Keratinocyte (primary cell): ENCODE data around the gene GRB10.

Source experiments
- CTCF ChIP-seq, 3 experiments: IDR thresholded peaks in 1 of 3; conservative IDR thresholded peaks in 1 of 3; optimal IDR thresholded peaks in 1 of 3; 2 replicates in 2 of 3; 3 replicates in 1 of 3; pipeline versions ENCODE3 to v1.5.1; 2011; ENCODE audit warnings: low read length in 3 of 3, mild to moderate bottlenecking in 3 of 3, moderate library complexity in 2 of 3, control low read depth in 1 of 3, inconsistent platforms in 1 of 3; ENCODE audit not compliant: insufficient read depth in 2 of 3; ENCODE audit errors: extremely low read depth in 1 of 3
- EZH2 ChIP-seq: IDR thresholded peaks from one replicate; pipeline ENCODE4 v1.6.1; 2012; ENCODE audit warnings: inconsistent platforms, mild to moderate bottlenecking, low read length, moderate library complexity

DNA sequence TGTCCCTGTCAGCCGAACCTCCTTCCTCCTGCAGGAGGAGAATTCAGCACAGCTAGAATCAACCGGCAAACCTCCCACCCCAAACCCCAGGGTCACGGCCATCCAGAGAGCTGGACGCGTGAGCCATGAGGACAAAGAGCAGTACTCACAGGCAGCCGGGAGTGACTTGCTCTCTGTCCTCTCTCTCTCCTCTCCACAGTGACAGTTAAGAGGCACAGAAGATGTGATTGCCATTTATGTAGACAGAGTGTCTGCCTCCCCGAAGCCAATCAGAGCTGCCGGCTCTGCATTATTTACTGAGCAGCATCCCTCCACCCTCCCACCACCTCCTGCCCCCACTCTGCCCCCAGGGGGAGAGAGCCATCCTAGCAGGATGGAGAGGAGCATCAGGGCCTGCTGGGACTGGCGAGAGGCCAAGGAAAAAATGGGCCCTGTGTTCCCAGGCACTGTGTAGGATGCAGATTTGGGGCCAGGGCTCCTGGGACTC, 221.8 kb downstream of the GRB10 start:
- no peak for TF ChIP-seq CTCF (optimal IDR thresholded peaks at IDR 0.05 in 1 of 3, IDR thresholded peaks at IDR 0.05 in 1 of 3, conservative IDR thresholded peaks at IDR 0.05 in 1 of 3; ENCODE audit: extremely low read depth in 1 of 3, insufficient read depth in 2 of 3, low read length in 3 of 3)
- no peak for TF ChIP-seq EZH2
